Astrocyte (in vitro differentiated cells and primary cell): ENCODE results near the gene MAST3. TPM values are rescaled to one million over a fixed set of nuclear protein-coding genes. Genes with fewer than 3 reads are reported as not detected.

ENCODE experiments used
- DNase-seq: peaks from one replicate; pipeline ENCODE4 v3.0.0-alpha.2; 2010; ENCODE audit warnings: low read depth
- FAIRE-seq: peaks from 2 replicates; lab custom pipeline; 2011; peaks lifted over from hg19 to GRCh38; lab: Jason Lieb, UNC
- H2AFZ ChIP-seq: 2 replicates; pipeline ENCODE4 v1.6.0; 2012; ENCODE audit warnings: low read depth, low read length, inconsistent platforms
- H3K27ac ChIP-seq: 2 replicates; pipeline ENCODE4 v1.5.1; 2011; ENCODE audit warnings: low read depth, low read length, inconsistent platforms
- H3K27me3 ChIP-seq: 2 replicates; pipeline ENCODE4 v1.6.0; 2011; ENCODE audit warnings: low read length, inconsistent platforms; ENCODE audit not compliant: insufficient read depth
- H3K36me3 ChIP-seq: 2 replicates; pipeline ENCODE4 v1.5.1; 2011; ENCODE audit warnings: low read length, inconsistent platforms; ENCODE audit not compliant: insufficient read depth
- H3K4me1 ChIP-seq: 2 replicates; pipeline ENCODE4 v1.5.1; 2011; ENCODE audit warnings: low read length, inconsistent platforms; ENCODE audit not compliant: insufficient read depth
- H3K4me2 ChIP-seq: 2 replicates; pipeline ENCODE4 v1.6.0; 2012; ENCODE audit warnings: low read length, inconsistent platforms
- H3K4me3 ChIP-seq: 2 replicates; pipeline ENCODE4 v1.5.1; 2011; ENCODE audit warnings: low read depth, mild to moderate bottlenecking, low read length, inconsistent platforms; ENCODE audit not compliant: insufficient read depth
- H3K79me2 ChIP-seq: 2 replicates; pipeline ENCODE4 v1.6.0; 2012; ENCODE audit warnings: mild to moderate bottlenecking, low read length, inconsistent platforms; ENCODE audit not compliant: insufficient read depth
- H3K9ac ChIP-seq: 2 replicates; pipeline ENCODE4 v1.6.0; 2012; ENCODE audit warnings: mild to moderate bottlenecking, low read length, inconsistent platforms
- H3K9me3 ChIP-seq: 2 replicates; pipeline ENCODE4 v1.5.1; 2012; ENCODE audit warnings: low read depth, mild to moderate bottlenecking, low read length, inconsistent platforms; ENCODE audit not compliant: insufficient read depth
- H4K20me1 ChIP-seq: 2 replicates; pipeline ENCODE4 v1.6.0; 2012; ENCODE audit warnings: low read length, inconsistent platforms; ENCODE audit not compliant: insufficient read depth
- H3K27ac Mint-ChIP-seq: one replicate; pipeline ENCODE4 v1.8.0; 2021; ENCODE audit warnings: mild to moderate bottlenecking, mixed read lengths; ENCODE audit not compliant: unreplicated experiment
- H3K27me3 Mint-ChIP-seq: one replicate; pipeline ENCODE4 v1.8.0; 2021; ENCODE audit warnings: low read depth, mixed read lengths; ENCODE audit not compliant: unreplicated experiment
- H3K36me3 Mint-ChIP-seq: one replicate; pipeline ENCODE4 v1.8.0; 2021; ENCODE audit warnings: low read depth, mixed read lengths; ENCODE audit not compliant: unreplicated experiment
- H3K4me1 Mint-ChIP-seq: one replicate; pipeline ENCODE4 v1.8.0; 2021; ENCODE audit warnings: low read depth, mixed read lengths; ENCODE audit not compliant: unreplicated experiment
- H3K4me3 Mint-ChIP-seq: one replicate; pipeline ENCODE4 v1.8.0; 2021; ENCODE audit warnings: mild to moderate bottlenecking, moderate library complexity, mixed read lengths; ENCODE audit not compliant: unreplicated experiment
- H3K9me3 Mint-ChIP-seq: one replicate; pipeline ENCODE4 v1.8.0; 2021; ENCODE audit warnings: mild to moderate bottlenecking, mixed read lengths; ENCODE audit not compliant: unreplicated experiment
- CTCF ChIP-seq: IDR thresholded peaks from 2 replicates; pipeline ENCODE4 v1.5.1; 2011; ENCODE audit warnings: low read depth, mild to moderate bottlenecking, inconsistent platforms, low read length, moderate library complexity; ENCODE audit not compliant: insufficient read depth
- EZH2 ChIP-seq: IDR thresholded peaks from 2 replicates; pipeline ENCODE4 v1.6.1; 2012; ENCODE audit warnings: mild to moderate bottlenecking, low read length, inconsistent platforms; ENCODE audit not compliant: insufficient read depth
- total RNA-seq: library from RNA; stranded (reverse); gene quantifications from 2 replicates; pipeline ENCODE4 v1.2.1, GENCODE V29; 2021

The MAST3 gene
- total RNA-seq, 1 donor from 2014 or later, result 5.5 TPM

GRCh38 chr19:18161636-18162002, 64.0 kb downstream of the MAST3 start:
- H2AFZ ChIP-seq, result peak overlapping the region; percentile 32
- peaks cover 15% of the 10 kb centered on the region for H3K4me1 ChIP-seq
- H4K20me1 ChIP-seq, result peaks cover 15% of the 10 kb centered on the region
- H3K27me3 Mint-ChIP-seq, result no peaks in the 10 kb centered on the region
- no peaks in the 10 kb centered on the region for H3K9me3 ChIP-seq
- peaks cover 17% of the 10 kb centered on the region for H3K36me3 ChIP-seq
- H3K79me2 ChIP-seq, result peaks cover 3% of the 10 kb centered on the region
- DNase-seq (no peak), FAIRE-seq (no peak)
- no peak overlapping the region for H3K27ac ChIP-seq
- peak overlapping the region; percentile 73 for H3K4me2 ChIP-seq
- H3K27ac Mint-ChIP-seq, result no peak overlapping the region
- TF ChIP-seq EZH2 (no peak), CTCF (no peak)
- H3K9ac ChIP-seq, result peak overlapping the region; percentile 51
- H3K9me3 Mint-ChIP-seq, result peaks cover 1% of the 10 kb centered on the region
- H3K4me3 Mint-ChIP-seq, result no peak overlapping the region
- H3K4me1 Mint-ChIP-seq, result peaks cover 4% of the 10 kb centered on the region
- H3K4me3 ChIP-seq, result no peak overlapping the region
- peaks cover 4% of the 10 kb centered on the region for H3K36me3 Mint-ChIP-seq
- H3K27me3 ChIP-seq, result no peaks in the 10 kb centered on the region

GRCh38 chr19:18164072-18164471, 66.5 kb downstream of the MAST3 start:
- DNase-seq (no peak), FAIRE-seq (no peak)
- no peak for TF ChIP-seq EZH2
- TF ChIP-seq CTCF, result no peak
- Mint-ChIP-seq H3K9me3 (peaks cover 1% of the 10 kb centered on the region), H3K4me3 (no peak overlapping the region), H3K36me3 (peaks cover 4% of the 10 kb centered on the region), H3K27me3 (no peaks in the 10 kb centered on the region), H3K4me1 (no peaks in the 10 kb centered on the region), H3K27ac (no peak overlapping the region)
- Histone ChIP-seq H2AFZ (no peak overlapping the region), H3K27me3 (no peaks in the 10 kb centered on the region), H3K4me2 (no peak overlapping the region), H3K9me3 (no peaks in the 10 kb centered on the region), H3K4me1 (peaks cover 5% of the 10 kb centered on the region), H3K36me3 (peaks cover 19% of the 10 kb centered on the region), H3K9ac (no peak overlapping the region), H3K4me3 (no peak overlapping the region), H3K79me2 (no peaks in the 10 kb centered on the region), H4K20me1 (peaks cover 21% of the 10 kb centered on the region), H3K27ac (no peak overlapping the region)

- no peaks in the 10 kb centered on the region for H3K9me3 Mint-ChIP-seq
- TF ChIP-seq EZH2, result no peak
- no peak for TF ChIP-seq CTCF
- no peaks in the 10 kb centered on the region for H3K4me1 Mint-ChIP-seq
- DNase-seq (no peak), FAIRE-seq (no peak)
- no peak overlapping the region for H2AFZ ChIP-seq
- no peaks in the 10 kb centered on the region for H3K9me3 ChIP-seq
- no peak overlapping the region for H3K9ac ChIP-seq
- H3K36me3 ChIP-seq, result peaks cover 19% of the 10 kb centered on the region
- peaks cover under 1% of the 10 kb centered on the region for H3K4me1 ChIP-seq
- H3K27me3 ChIP-seq, result no peaks in the 10 kb centered on the region
- H3K27me3 Mint-ChIP-seq, result no peaks in the 10 kb centered on the region
- H3K4me2 ChIP-seq, result no peak overlapping the region
- H3K79me2 ChIP-seq, result no peaks in the 10 kb centered on the region
- H3K27ac ChIP-seq, result no peak overlapping the region
- peaks cover 21% of the 10 kb centered on the region for H4K20me1 ChIP-seq
- no peak overlapping the region for H3K27ac Mint-ChIP-seq
- H3K4me3 Mint-ChIP-seq, result no peak overlapping the region
- H3K4me3 ChIP-seq, result no peak overlapping the region
- peaks cover 7% of the 10 kb centered on the region for H3K36me3 Mint-ChIP-seq
Observed at GRCh38 chr19:18165794-18166544, 68.4 kb downstream of the MAST3 start.
